Parathyroid adenoma (tissue), 2 donors: Measurements from ENCODE around the gene HEBP2.

ENCODE experiments used
- H2AFZ ChIP-seq: fragments of 300-600 bp; sonication (generic); one replicate; pipeline ENCODE4 v1.7.0; 2017; ENCODE audit warnings: antibody characterized with exemption, mild to moderate bottlenecking
- H3K27ac ChIP-seq: fragments of 300-600 bp; sonication (generic); one replicate; pipeline ENCODE4 v1.7.0; 2017
- H3K27me3 ChIP-seq: fragments of 300-600 bp; sonication (generic); one replicate; pipeline ENCODE4 v1.7.0; 2017; ENCODE audit warnings: low read length; ENCODE audit not compliant: control insufficient read depth, insufficient read depth
- H3K36me3 ChIP-seq: fragments of 300-600 bp; sonication (generic); one replicate; pipeline ENCODE4 v1.7.0; 2017; ENCODE audit warnings: low read length; ENCODE audit not compliant: control insufficient read depth, insufficient read depth
- H3K4me1 ChIP-seq: fragments of 300-600 bp; sonication (generic); one replicate; pipeline ENCODE4 v1.7.0; 2017; ENCODE audit warnings: control low read depth
- H3K4me2 ChIP-seq: fragments of 300-600 bp; sonication (generic); one replicate; pipeline ENCODE4 v1.7.0; 2017; ENCODE audit warnings: low read length
- H3K4me3 ChIP-seq: fragments of 300-600 bp; sonication (generic); one replicate; pipeline ENCODE4 v1.7.0; 2017; ENCODE audit warnings: low read depth, low read length
- H3K79me2 ChIP-seq: fragments of 300-600 bp; sonication (generic); one replicate; pipeline ENCODE4 v1.7.0; 2017; ENCODE audit warnings: control low read depth
- H3K9ac ChIP-seq: fragments of 300-600 bp; sonication (generic); one replicate; pipeline ENCODE4 v1.7.0; 2017; ENCODE audit warnings: mild to moderate bottlenecking
- H3K9me3 ChIP-seq: fragments of 300-600 bp; sonication (generic); one replicate; pipeline ENCODE4 v1.7.0; 2017; ENCODE audit warnings: low read length; ENCODE audit not compliant: control insufficient read depth
- TF ChIP-seq, protein P1 (sequence below): fragments of 300-600 bp; sonication (generic); IDR thresholded peaks from one replicate; pipeline ENCODE4 v1.7.0; 2017; ENCODE audit warnings: antibody characterized with exemption, mild to moderate bottlenecking
- donor health status: primary hyperparathyroidism.

The HEBP2 gene

DNA sequence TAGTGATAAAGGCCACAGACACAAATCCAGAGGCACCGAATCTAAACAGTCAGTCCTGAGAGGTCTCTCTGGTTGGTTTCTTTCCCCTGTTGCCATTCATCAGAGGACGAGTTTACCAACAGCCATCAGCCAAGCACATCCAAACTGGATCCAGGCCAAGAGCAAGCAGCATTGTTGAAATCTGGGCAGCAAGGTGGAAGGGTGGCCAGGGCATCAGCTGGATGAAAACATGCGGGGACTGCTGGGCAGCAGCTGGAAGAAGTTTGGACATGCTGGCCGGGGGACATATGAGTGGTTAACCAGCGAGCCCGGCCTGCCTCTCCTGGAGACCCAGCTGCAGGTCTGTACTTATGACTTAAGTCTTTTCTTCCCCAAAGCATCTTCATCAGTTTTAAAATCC is 26.2 kb upstream of the HEBP2 start, which contains the start of gene SMIM28:
Gene SMIM28, plus strand, starts transcription at position 62 of the 400 bp plus-strand sequence. Its CDS starts 168 bp downstream, at position 230.
- TF ChIP-seq, protein P1, sequence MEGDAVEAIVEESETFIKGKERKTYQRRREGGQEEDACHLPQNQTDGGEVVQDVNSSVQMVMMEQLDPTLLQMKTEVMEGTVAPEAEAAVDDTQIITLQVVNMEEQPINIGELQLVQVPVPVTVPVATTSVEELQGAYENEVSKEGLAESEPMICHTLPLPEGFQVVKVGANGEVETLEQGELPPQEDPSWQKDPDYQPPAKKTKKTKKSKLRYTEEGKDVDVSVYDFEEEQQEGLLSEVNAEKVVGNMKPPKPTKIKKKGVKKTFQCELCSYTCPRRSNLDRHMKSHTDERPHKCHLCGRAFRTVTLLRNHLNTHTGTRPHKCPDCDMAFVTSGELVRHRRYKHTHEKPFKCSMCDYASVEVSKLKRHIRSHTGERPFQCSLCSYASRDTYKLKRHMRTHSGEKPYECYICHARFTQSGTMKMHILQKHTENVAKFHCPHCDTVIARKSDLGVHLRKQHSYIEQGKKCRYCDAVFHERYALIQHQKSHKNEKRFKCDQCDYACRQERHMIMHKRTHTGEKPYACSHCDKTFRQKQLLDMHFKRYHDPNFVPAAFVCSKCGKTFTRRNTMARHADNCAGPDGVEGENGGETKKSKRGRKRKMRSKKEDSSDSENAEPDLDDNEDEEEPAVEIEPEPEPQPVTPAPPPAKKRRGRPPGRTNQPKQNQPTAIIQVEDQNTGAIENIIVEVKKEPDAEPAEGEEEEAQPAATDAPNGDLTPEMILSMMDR, result no peak
- Histone ChIP-seq H3K9me3 (no peaks in the 10 kb centered on the region), H3K4me3 (no peak within 1 kb of the TSS), H3K79me2 (no peaks in the 10 kb centered on the region), H3K4me1 (peaks cover 17% of the 10 kb centered on the region), H2AFZ (peak within 1 kb of the TSS; percentile 44), H3K9ac (no peak within 1 kb of the TSS), H3K4me2 (peak within 1 kb of the TSS; percentile 36), H3K27ac (peak within 1 kb of the TSS; percentile 69), H3K27me3 (no peaks in the 10 kb centered on the region), H3K36me3 (no peaks in the 10 kb centered on the region)

DNA sequence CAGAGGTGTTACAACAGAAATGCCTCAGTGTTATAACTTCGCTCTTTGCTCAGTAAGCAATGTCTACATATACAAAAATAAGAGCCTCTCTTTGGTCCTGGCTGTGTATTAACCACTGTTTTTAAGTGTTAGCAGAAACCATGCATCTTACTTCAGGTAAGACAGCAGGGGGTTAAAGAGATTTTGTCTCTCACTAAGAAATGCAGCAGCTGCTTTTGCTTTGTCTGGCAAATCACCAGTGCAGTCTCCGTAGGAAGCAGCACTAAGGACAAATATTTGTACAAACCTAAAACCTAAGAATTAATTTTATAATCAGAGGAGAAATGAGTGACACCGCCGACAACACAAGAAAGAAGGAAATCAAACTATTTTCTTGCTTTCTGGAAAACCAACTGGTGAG is 25.6 kb upstream of the HEBP2 start:
- Histone ChIP-seq H3K4me1 (peaks cover 19% of the 10 kb centered on the region), H3K27ac (peak overlapping the region; percentile 69), H3K79me2 (no peaks in the 10 kb centered on the region), H2AFZ (peak overlapping the region; percentile 44), H3K4me2 (peak overlapping the region; percentile 36), H3K4me3 (no peak overlapping the region), H3K9ac (no peak overlapping the region), H3K36me3 (no peaks in the 10 kb centered on the region), H3K27me3 (no peaks in the 10 kb centered on the region), H3K9me3 (no peaks in the 10 kb centered on the region)
- TF ChIP-seq, protein P1, result no peak

DNA sequence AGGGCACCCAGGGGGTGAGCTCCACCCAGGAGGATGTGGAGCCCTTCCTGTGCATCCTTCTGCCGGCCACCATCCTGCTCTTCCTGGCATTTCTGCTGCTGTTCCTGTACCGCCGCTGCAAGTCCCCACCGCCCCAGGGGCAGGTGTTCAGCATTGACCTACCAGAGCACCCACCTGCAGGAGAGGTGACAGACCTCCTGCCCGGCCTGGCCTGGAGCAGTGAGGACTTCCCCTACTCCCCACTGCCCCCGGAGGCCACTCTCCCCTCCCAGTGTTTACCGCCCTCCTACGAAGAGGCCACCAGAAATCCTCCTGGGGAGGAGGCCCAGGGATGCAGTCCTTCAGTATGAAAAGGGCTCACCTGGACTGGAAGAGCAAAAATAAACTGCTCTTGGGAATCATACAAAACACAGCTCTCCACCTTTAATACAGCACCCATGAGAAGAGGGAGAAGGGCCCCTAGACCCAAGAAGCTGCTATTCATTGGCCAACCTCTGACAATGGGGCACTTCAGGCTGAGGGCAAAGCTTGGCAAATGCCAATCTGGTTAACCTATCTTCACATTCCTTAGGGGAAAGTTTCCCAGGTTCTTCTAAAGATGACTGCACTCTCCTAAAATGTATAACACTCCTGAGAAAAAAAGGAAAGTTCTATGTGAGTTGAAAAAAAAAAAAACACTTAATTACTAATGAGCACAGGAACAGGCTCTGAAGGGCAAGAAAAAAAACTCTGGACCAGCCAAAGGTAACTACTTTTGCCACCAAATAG is 21.3 kb upstream of the HEBP2 start:
- TF ChIP-seq, protein P1, result no peak
- H3K27ac ChIP-seq, result no peak overlapping the region
- no peaks in the 10 kb centered on the region for H3K27me3 ChIP-seq
- H3K9me3 ChIP-seq, result no peaks in the 10 kb centered on the region
- H3K79me2 ChIP-seq, result no peaks in the 10 kb centered on the region
- H2AFZ ChIP-seq, result no peak overlapping the region
- peaks cover 11% of the 10 kb centered on the region for H3K4me1 ChIP-seq
- H3K36me3 ChIP-seq, result no peaks in the 10 kb centered on the region
- no peak overlapping the region for H3K9ac ChIP-seq
- no peak overlapping the region for H3K4me2 ChIP-seq
- H3K4me3 ChIP-seq, result no peak overlapping the region

DNA sequence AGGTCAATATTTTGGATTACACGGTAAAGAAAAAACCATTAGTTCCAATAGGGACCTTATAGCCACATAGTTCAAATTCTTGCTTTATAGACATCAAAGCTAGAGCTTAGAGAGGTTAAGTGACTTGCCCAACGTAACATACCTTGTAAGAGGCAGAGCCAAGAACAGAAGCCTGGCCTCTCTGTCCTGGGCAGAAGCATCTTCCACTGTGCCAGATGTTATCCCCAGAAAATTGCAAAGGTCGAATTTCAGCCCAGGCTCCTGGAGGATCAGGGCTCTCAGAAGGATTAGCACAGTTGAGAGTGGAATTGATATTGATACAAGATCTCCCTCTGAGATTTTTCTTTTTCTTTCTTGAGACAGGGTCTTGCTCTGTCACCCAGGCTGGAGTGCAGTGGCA is 20.2 kb upstream of the HEBP2 start:
- H3K27me3 ChIP-seq, result no peaks in the 10 kb centered on the region
- H3K9ac ChIP-seq, result no peak overlapping the region
- H3K36me3 ChIP-seq, result no peaks in the 10 kb centered on the region
- peaks cover 7% of the 10 kb centered on the region for H3K4me1 ChIP-seq
- H2AFZ ChIP-seq, result peak overlapping the region; percentile 23
- H3K79me2 ChIP-seq, result no peaks in the 10 kb centered on the region
- no peak overlapping the region for H3K4me2 ChIP-seq
- TF ChIP-seq, protein P1, result no peak
- H3K27ac ChIP-seq, result no peak overlapping the region
- no peak overlapping the region for H3K4me3 ChIP-seq
- no peaks in the 10 kb centered on the region for H3K9me3 ChIP-seq

DNA sequence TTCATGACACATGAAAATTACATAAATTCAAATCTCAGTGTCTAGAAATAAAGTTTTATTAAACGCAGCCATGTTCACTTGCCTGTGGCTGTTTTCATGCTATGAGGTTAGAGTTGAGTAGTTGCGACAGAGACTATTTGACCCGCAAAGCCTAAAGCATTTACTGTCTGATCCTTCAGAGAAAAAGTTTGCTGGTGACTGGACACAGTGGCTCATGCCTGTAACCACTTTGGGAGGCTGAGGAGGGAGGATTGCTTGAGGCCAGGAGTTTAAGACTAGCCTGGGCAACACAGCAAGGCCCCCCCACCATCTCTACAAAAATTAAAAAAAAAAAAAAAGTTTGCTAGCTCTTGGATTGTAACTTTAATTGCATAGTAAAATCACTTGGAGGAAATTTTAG is 17.1 kb upstream of the HEBP2 start:
- Histone ChIP-seq H3K27ac (no peak overlapping the region), H3K4me1 (peaks cover 3% of the 10 kb centered on the region), H2AFZ (no peak overlapping the region), H3K9me3 (no peaks in the 10 kb centered on the region), H3K36me3 (no peaks in the 10 kb centered on the region), H3K4me3 (no peak overlapping the region), H3K4me2 (no peak overlapping the region), H3K27me3 (no peaks in the 10 kb centered on the region), H3K9ac (no peak overlapping the region), H3K79me2 (no peaks in the 10 kb centered on the region)
- TF ChIP-seq, protein P1, result no peak
